ENCODE data around the gene TTC4. TPM values are rescaled to one million over a fixed set of nuclear protein-coding genes. Genes with fewer than 3 reads are reported as not detected.

The TTC4 gene
- total RNA-seq, 2 donors from 2014 or later, result 11.0 to 18.4 TPM

DNA sequence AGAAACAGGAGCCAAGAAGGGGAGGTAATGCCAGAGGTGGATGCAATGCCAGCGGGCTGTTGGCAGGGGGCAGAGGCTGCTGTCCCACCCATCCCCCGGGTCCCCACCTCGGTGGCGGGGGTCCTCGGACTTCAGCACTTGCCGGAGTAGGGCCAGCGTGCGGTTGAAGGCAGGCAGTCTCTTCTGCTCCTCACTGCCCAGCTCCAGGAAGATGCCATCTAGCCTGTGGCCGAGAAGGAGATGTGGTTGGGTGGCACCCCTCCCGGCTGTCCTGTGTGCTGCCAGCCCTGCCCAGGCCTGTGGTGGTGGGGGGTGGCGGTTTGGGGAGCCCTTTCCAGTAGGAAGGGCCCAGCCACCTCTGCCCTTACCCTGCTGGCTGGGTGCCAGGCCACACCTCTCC lies 71.9 kb downstream of the TTC4 start:
- TF ChIP-seq, protein P1, sequence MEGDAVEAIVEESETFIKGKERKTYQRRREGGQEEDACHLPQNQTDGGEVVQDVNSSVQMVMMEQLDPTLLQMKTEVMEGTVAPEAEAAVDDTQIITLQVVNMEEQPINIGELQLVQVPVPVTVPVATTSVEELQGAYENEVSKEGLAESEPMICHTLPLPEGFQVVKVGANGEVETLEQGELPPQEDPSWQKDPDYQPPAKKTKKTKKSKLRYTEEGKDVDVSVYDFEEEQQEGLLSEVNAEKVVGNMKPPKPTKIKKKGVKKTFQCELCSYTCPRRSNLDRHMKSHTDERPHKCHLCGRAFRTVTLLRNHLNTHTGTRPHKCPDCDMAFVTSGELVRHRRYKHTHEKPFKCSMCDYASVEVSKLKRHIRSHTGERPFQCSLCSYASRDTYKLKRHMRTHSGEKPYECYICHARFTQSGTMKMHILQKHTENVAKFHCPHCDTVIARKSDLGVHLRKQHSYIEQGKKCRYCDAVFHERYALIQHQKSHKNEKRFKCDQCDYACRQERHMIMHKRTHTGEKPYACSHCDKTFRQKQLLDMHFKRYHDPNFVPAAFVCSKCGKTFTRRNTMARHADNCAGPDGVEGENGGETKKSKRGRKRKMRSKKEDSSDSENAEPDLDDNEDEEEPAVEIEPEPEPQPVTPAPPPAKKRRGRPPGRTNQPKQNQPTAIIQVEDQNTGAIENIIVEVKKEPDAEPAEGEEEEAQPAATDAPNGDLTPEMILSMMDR (IDR thresholded peaks at IDR 0.05), result no peak
- Histone ChIP-seq H3K36me3 (no peaks in the 10 kb centered on the region), H3K27ac (no peak overlapping the region), H3K27me3 (no peaks in the 10 kb centered on the region), H3K9me3 (no peaks in the 10 kb centered on the region), H3K4me1 (no peaks in the 10 kb centered on the region), H3K9ac (ENCODE audit: low read depth in 2 of 2, low read length in 2 of 2) (no peak overlapping the region), H3K4me3 (no peak overlapping the region)
- DNase-seq, result no peak
- intact Hi-C loops (cut with DNase I), result no loop called here

DNA sequence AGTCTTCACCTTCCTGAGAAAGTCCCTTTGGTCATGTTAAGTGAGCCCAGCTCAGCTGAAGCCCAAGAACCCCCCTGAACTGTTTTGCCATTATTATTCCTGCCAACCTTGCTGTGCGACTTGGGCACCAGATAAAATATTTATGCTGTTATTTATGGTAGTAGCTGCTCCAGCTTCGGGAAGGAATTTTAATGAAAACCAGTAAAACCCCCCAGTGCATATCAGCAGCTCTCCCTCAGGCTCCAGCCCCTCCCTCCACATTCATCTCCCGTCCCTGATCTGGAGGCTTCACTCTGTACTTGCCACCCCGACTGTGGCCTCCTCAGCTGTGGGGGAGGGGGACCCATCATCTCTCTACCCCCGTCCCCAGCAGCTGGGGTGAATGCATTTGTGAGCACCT lies 72.8 kb downstream of the TTC4 start:
- Histone ChIP-seq H3K9me3 (no peaks in the 10 kb centered on the region), H3K36me3 (no peaks in the 10 kb centered on the region), H3K27me3 (no peaks in the 10 kb centered on the region), H3K4me3 (no peak overlapping the region), H3K27ac (no peak overlapping the region), H3K4me1 (peaks cover 3% of the 10 kb centered on the region), H3K9ac (ENCODE audit: low read depth in 2 of 2, low read length in 2 of 2) (no peak overlapping the region)
- intact Hi-C loops (cut with DNase I), result no loop called here
- DNase-seq, result no peak
- TF ChIP-seq, protein P1 (IDR thresholded peaks at IDR 0.05), result no peak

DNA sequence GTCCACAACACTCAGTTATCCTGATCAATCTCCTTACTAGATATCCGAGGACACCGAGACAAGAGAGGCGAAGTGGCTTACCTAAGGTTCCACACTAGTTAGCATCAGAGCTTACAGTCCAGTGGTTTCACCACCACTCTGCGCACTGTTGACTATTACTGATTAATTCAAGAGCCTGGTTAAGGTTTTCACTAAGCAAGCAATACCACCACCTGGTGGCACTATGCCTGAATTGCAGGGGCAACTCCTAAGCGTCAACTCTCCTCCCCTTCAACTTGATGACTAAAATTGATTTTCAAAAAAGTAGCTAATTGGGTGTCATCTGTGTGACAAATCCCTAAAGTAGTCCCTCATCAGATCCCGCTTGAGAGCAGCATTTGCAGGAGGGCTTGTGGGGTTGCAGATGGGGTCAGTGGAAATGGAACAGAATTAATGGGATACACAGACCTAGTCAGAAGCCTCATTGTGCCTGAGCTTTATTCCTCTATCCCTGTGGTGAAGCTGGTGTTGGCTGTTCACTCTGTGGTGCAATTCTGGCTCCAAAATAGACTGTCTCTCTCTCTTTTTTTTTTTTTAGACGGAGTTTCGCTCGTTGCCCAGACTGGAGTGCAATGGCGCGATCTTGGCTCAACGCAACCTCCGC lies 76.3 kb downstream of the TTC4 start:
- no peaks in the 10 kb centered on the region for H3K36me3 ChIP-seq
- H3K9ac ChIP-seq (ENCODE audit: low read depth in 2 of 2, low read length in 2 of 2), result no peak overlapping the region
- H3K4me3 ChIP-seq, result no peak overlapping the region
- TF ChIP-seq, protein P1 (IDR thresholded peaks at IDR 0.05), result peak; percentile 56
- intact Hi-C loops (cut with DNase I), result no loop called here
- H3K27ac ChIP-seq, result no peak overlapping the region
- no peaks in the 10 kb centered on the region for H3K9me3 ChIP-seq
- H3K27me3 ChIP-seq, result no peaks in the 10 kb centered on the region
- DNase-seq, result peak; percentile 68
- H3K4me1 ChIP-seq, result peaks cover 26% of the 10 kb centered on the region

Other genes with a start within 250 kb of the TTC4 start
- 10 to 100 TPM; 43.3 to 82.5 TPM for gene ACOT11, start 167.6 kb upstream of the TTC4 start, total RNA-seq
- gene FAM151A, start 92.3 kb upstream of the TTC4 start, total RNA-seq, result 1 to 10 TPM in 1 of 2 donors, under 1 TPM in 1; 0.66 to 2.8 TPM
- gene MROH7, start 74.1 kb upstream of the TTC4 start, total RNA-seq, result 1 to 10 TPM; 3.7 to 5.5 TPM
- 10 to 100 TPM; 11.1 to 11.2 TPM for gene PARS2, start 48.7 kb downstream of the TTC4 start, total RNA-seq
- 10 to 100 TPM; 52.4 to 80.6 TPM for gene TTC22, start 85.5 kb downstream of the TTC4 start, total RNA-seq
- gene DHCR24, start 171.3 kb downstream of the TTC4 start, total RNA-seq, result 100 to 1,000 TPM; 254 to 310 TPM

Measured in colonic mucosa (tissue), 4 donors.